ENCODE results near the gene OPCML.

The OPCML gene

DNA sequence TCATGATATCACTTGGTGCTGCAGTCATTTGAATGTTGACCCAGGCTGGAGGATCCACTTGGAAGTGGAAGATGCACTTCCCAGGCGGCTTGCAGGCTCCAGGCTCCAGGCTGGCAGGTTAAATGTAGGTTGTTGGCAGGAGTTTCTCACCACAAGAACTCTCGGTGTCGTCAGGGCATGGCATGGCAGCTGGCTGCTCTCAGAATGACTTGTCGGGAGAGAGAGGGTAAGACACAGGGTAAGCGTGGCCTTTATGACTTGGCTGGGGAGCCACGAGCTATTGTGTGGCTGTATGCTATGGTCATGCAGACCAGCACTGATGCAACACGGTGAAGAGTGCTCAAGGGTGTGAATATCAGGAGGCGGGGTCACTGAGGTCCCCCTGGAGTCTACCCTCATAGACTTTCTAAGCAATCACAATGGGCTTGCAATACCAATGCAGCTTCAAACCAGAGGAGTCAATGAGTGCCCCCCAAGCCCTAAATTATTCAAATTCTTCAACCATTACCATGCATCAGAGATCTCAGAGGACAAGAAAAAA lies 1027.7 kb downstream of the OPCML start:
- DNase-seq: no peak

DNA sequence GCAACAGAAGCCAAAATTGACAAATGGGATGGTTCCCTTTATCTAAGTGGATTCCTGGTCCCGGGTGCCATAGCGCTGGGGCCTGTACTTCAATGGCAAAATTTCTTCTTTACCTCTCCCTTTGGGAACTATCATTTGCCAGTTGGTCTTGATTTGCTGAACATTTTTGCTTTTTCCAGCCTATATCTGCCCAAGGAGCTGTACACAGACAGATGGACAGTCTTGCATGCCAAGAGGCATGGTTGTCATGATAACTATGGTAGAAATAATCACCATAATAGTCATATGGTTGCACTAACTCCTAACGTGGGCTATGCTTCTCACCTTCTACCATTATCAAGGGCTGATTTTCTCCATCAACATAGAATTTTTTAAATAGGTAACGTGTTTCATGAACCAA lies 1030.9 kb downstream of the OPCML start:
- no peak for DNase-seq

DNA sequence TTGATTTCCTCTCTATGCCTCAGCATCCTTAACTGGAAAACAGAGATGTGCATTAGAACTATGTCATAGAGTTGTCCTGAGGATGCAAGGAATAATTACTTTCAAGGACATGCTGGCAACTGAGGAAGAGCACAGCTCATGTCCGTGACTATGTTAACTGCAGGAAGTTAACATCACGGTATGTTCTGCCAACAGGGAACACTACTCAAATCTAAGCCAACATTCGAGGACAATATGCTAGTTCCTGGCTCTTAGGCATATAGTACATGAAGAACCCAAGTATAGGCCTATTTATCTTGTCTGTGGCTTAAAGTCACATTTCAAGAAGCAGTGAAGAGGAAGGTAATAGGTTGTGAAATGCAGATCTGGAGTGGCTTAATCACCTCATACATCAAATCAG lies 1032.6 kb downstream of the OPCML start:
- no peak for DNase-seq

DNA sequence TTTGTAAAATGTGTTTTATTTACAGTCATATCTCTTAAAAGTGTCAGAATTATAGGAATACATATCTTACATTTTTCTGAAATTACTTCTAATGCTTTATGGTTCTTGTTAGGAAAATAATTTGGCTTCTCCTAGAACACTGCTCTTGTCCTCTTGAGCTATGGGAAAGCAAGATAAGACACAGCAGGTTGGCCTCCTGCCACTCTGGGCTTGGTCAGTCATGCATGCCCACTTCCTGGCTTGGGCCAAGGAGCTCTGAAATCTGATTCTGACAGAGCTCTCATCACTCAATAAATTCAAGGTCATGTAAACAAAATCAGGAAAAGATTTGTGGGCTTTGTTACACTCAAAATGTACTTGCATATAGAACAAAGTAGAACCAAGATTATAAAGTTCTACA lies 1036.0 kb downstream of the OPCML start:
- no peak for DNase-seq

DNA sequence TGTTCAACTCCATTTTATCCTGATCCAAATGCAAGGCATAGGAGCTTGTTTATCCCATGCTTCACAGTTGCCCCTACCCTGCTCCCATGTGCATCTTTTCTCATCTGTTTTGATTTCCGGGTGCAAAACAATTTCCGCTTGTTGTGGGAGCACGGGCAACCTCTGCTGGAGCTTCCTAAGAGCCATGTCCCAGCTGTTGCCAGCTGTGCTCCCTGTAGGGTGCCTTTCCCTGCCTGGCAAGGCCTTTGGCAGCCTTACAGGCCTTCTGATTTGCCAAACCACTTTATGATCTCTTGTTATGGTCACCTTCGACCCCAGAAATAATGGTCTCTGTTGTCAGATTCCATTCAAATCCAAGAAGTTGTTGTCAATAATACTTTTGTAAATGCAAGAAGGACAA lies 1038.5 kb downstream of the OPCML start:
- no peak for DNase-seq

DNA sequence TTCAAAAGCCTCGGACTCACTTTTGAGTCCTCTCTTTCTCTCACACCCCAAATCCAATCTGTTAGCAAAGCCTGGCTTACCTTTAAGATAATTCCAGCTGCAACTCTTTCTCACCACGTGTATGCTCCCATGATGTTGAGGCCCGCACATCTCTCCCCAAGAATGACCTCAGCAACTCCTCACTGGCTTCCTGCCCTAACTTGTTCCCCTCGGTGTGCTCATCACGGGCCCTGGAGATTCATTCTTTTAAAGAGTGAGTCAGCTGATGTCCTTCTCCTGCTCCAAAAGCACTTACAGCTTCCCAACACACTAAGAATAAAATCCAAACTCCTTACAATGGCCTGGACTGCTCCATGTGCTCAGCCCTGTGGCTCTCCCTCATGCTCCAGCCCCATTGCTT lies 1041.3 kb downstream of the OPCML start:
- no peak for DNase-seq

DNA sequence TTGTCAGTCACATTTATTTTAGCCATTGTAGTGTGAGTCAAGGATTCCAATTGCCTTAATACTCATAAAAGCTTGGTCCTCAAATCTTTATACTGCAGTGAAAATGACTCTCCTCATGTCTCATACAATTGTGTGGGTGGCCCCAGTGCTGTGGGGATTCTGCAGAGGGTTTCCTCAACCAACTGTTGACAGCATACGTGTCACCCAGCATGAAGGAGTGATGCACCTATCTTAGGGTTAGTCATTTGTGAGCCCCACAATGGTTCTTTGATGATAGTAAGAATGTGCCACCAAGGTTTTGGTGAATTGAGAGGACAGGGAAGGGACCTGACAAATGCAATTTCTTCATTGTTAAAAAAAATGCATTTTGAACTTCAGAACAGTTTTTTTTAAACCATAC lies 1046.2 kb downstream of the OPCML start:
- DNase-seq: no peak

DNA sequence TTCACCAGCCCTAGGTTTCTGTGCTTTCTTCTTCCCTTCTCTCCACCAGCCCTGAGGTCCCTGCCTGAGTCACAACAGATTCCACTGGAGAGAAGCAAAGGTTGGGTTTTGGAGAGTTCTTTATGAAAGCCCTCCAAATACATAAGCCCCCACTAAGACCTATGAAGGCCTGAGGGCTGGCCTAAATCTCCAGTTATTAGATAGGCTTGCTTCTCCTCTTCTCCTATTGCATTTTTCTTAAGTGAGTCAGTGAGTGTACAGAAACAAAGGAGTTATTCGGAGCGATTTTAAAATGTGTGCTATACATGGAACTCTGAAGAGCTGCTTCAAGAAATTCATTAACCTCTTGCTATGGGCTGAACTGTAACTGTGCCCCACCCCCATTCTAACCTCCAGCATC lies 1057.3 kb downstream of the OPCML start:
- DNase-seq: no peak

DNA sequence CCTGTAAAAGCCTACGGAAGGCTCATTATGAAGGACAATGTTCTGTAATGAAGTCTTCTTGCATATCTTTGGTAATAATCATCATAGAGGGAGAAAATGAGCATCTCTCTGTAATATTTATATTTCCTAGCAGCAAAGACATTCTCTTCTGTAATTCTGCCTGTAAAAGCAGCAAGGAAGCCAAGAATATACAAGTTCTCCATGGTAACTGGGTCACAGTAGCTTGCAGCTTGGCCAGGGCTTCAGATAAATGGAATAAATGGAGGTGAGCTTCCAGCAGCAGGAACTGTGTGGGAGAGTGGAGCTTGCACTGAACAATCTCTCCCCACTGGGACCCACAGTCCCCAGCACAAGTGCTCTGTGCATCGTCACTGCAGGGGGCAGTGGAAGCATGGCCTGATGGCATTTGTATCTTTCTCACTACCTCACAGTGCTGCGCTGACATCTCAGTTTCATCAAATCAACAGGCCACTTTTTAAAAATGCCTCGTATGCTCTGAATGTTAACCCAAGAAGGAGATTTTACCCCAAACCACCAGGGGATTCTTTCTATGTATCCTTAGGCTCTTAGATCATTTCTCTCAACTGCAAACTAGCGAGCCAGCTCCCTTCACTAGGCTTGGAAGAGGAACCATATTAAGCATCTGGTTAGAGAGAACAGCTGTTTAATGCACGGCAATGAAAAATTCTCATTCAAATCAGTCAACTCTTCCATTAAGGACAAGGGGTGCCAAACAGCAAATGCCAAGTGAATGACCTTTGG lies 1059.7 kb downstream of the OPCML start:
- DNase-seq: no peak

DNA sequence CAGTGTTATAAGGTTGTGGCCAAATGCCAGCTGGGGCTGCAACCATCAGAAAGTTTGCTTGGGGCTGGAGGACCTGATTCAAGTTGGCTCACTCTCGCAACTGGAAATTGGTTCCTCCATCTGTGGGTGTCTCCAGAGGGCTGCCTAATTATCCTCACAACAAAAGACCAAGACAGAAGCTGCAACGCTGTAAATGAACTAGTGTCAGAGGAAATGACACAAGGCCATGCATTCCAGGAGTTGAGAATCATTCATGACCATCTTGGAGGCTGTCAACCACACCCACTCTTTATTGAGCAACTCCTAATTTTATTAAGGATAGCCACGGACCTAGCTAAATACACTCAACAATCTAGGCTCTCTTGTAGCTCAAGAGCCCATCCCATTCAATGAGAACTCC lies 1060.8 kb downstream of the OPCML start:
- DNase-seq: no peak

DNA sequence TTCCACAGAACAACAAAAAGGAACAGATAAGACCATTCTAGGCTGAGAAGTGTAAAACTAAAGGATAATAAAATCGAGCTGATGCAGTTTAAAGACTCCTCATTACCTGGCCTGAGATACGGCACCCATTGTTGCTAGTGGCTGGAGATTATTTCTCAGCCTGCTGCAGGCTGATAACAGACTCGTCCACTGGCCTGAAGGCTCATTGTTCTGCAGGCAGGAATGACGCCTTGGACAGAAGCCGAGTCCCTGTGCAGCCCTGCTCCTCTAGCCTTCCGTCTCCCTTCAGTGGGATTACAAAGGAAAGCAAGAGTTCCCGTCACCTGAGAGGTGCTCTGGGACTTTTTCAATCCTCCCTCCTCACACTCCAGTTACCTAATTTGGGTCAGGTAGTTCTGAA lies 1065.3 kb downstream of the OPCML start:
- DNase-seq: no peak

DNA sequence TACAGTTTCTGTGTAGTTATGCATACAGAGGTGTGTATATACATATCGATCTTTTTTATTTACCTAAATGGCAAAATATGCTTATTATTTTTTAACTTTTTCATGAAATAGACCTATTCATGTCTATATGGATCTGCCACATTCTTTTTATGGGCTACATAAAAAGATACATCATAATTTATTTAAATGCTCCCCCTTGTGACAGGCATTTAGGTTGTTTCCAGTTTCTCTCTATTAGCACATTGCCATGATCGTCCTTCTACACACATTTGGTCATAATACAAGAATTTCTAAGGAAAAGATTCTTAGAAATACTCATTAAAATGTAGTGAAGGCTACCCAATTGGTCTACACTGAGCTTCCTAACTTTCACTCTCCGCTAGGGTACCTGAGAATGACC lies 1067.4 kb downstream of the OPCML start:
- DNase-seq: no peak

DNA sequence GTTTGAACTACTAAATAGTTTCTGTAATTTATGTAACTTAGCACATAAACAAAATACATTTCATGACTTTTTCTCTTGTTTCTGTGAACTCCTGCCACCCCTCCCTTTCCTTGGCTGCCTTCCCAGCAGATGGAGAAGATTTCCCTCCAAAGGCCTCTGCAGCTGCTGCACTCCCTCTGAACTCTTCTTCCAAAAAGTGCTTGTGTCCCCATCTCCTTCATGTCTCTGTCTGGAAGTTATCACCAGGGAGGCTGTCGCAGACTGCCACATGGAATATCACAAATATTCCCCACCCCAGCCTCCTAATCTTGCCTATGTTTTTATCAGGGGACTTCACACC lies 1068.3 kb downstream of the OPCML start:
- DNase-seq: no peak

DNA sequence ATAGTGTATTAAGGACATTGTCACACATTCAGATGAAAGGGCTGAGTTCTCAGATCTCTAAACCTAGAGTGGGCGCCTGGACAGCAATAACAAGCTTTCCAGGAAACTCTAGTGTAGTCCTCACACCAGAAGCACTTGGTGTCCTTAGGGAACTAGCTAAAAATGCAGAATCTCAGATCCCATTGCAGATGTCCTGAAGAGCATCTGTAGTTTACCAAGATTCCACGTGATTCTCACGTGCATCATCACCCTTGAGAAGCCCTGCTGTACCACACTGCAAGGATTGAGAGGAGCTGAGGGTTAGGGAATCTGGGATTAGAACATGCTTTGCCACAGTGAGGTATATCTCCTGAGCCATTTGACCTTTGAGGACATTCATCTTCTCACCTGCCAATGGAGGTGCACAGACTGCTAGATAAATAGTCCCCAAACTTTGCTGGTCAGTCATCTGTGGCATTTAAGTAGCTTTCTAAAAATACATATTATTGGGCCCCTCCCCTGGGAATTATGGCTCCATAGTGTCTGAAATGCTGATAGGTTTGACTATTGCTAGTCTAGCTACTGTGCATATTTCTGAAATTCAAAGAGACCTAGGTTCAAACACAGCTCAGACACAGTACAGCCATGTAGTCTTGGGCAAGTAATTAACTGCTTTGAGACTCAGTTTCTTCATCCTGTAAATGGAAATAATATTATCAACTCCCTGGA lies 1068.9 kb downstream of the OPCML start:
- DNase-seq: no peak

DNA sequence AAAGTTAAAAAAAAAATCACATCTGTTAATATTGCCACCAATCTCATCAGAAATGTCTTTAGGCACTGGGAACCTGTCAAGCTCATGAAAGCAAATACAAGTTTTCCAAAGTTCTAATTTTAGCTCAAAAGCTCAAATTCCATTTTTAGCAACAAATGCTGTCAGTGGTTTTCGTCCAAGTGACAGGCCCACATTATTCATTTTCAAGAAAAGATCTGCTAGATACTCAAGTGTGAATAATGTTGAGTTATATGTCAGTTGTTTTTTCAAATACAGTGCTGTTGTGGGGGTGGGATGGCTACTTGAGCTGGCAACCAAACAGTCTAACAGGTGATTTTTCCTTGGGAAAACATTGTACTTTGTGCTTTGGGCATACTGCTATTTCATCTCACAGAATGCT lies 1072.6 kb downstream of the OPCML start:
- DNase-seq: no peak

DNA sequence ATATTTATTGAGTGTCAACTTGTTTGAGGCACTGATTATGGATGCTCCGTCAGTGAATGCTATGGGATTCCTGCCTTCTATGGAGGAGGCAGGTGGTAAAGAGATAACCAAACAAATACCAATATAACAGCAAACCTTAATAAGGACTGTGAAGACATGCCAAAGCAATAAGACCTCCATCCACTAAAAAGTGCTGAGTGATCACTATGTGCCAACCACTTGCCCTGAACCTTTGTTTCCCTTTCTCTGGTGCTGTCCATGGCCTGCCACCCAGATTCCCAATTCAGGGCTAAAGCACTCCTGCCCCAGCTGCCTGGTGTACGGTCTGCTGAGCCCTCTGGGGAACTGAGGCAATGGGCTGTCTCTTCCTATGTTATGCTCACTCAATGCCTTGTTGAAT lies 1074.9 kb downstream of the OPCML start:
- DNase-seq: no peak

DNA sequence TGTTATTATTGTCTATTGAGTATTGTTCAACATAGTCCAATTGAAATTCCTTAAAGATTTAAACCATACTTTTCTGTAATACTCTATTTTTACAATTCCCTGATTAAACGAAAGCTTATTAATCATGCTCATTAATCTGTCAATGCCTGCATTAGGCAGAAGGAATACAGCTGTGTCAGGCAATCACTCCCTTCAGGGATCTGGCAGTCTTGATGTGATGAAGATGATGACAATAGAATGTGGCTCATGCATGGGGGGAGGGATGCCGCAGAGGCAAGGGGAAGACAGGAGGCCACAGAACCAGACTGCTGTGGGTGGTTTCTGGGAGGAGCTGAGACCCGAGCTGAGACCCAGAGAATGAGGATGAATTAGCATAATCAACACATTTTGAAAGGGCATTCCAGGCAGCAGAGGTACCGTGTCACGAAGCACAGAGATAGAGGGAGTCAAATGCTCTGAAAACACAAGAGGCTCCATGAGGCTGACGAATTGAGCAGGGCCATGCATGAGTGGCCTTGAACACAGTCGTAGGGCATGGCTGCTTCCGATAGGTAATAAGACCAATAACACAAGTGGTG lies 1075.5 kb downstream of the OPCML start:
- no peak for DNase-seq

DNA sequence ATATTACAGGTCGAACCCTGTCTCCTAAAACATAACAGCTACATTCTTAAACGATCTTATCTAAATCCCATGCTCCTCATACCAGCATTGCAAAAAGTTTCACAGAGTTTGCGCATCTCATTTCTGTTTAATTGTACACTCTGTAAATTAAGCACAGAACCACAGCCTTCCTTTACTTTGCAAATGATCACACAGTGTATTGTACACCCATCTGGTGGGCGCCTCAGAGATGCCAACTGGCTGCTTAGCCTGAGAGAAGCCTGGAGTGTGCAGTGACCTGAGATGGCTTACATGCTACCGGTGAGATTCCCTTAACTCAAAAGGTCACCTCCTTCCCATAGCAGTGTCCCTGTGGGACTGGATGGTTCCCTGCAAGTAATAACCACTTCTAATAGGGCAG lies 1077.3 kb downstream of the OPCML start:
- DNase-seq: no peak

DNA sequence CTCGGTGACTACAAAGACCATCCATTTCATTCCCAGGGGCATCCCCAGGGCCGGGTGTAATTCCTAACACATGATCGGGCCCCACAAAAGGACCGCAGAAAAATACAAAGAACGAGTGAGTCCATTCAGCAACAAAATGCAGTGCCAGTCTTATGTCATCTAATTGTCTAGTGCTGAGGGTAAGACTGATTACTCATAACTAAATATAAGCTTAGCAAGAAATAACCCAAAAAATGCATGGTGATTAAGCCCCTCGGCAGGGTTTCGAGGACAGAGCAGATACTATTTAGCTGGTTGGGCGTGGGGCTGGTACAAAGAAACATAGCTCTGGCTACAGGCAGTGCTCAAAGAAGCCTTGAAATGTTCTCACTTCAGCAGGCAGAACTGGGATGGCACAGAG lies 1078.9 kb downstream of the OPCML start:
- no peak for DNase-seq

DNA sequence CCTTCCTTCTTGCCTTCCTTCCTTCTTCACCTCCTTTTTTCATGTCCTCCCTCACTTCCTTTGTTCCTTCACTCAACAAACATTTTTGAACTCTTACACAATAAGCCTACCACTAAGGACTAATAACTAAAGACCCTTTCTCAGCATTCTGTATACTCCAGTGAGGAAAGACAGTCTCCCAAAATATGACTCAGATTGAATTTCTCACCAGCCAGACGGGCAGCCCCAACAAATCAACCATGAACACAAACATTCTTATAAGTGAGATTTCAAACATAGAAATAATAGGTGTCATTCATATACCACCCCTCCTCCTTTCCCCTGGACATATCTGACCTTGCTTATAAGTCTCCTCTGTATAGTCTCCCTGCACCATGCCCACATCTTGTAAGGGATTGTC lies 1079.7 kb downstream of the OPCML start:
- DNase-seq: no peak

DNA sequence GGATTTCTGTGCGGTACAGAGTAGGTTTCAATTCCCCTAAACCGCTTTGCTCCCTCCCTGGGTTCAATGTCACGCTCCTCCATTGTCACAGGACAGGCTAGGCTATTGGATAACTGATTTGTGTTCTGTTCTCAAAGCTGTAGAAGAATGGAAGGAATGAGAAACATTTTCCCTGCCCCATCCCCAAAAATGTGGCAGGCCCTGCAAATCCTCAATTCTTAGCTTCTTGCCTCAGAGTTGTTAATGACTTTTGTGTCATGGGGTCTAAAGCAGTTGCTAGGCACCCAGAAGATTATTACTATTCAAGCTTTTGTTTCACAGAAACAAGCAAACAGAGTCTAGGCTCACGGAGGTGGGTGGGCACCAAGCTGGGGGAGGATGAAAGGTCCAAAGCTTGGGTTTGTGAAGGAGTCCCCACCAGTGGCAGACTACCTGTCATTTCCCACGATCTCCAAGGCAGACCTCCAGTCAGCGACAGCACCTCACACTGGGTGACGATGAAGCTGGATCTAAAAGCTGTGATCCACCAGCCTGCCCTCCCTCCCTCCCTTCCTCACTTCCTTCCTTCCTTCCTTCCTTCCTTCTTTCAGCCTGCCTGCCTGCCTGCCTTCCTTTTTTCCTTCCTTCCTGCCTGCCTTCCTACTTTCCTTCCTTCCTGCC lies 1080.2 kb downstream of the OPCML start:
- no peak for DNase-seq

DNA sequence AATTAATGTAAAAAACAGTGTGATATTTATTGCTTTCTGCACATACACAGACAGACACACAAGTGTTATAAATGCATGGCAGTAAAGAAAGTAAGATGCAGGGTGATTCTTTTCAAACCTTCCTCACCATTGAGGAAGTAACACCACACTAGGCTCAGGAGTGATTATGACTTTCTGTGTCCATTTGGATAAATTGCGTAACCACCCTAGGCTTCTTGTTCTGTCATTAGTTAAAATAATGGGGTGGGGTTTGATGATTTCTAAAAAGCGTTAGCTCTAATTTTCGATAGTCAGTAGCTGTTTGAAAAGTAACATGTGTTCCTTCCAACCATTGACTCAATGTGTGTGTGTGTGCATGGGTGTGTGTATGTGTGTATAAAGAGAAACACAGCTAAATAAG lies 1081.7 kb downstream of the OPCML start:
- no peak for DNase-seq

DNA sequence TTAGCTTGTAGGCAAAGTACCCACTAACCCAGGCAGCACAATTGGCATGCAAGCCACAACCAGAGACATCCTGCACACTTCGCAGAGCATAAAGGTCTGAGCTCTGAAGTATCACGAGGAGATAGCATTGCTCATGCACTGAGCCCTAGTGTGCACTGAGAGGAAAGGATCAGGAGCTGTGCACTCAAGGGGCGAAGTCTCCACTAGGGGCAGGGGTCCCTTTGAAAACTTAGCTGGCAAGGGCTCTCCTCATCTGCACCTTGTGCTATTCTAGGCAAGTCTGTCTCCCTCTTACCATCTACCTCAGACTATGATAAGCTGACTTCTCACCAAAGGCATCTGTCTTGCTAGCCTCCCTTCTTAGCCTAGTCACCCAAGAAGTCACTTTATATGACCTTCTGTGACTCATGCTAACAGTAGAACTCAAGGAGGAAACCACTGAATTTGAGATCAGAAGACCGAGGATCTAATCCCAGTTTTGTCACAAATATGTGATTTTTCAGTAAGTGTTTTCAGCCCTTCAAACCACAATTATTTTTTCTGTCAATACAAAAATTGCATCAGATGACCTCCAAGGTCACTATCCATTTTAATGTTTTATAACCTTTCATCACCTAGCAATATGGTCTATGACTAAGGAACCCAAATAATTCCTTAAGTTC lies 1083.8 kb downstream of the OPCML start:
- no peak for DNase-seq

All from inflammatory macrophage treated with lipopolysaccharide for 4 hours (primary cell).